GM12873 (cell line): ENCODE data around the gene HELB.

Experiments
- CTCF ChIP-seq: IDR thresholded peaks from 2 replicates; pipeline ENCODE4 v1.5.1; 2012; ENCODE audit warnings: low read depth, mild to moderate bottlenecking, moderate library complexity, low read length, control low read depth; ENCODE audit not compliant: insufficient read depth; ENCODE audit errors: missing control alignments

The HELB gene

DNA sequence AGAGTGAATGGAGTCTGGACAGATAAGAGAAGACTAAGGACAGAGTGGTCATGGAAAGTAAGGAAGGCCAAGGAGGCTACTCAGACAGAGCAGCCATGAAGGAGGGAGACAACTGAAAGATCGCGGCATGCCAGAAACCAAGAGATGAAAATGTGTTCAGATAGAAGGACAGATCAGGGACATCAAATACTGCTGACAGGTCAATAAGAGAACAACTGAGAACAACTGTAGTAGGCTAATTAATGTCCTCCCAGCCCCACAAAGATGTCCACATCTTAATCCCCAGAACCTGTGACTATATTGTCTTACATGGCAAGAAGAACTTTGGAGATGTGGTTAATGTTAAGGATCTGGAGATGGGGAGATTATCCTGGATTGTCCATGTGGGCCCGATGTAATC lies 15.0 kb upstream of the HELB start:
- TF ChIP-seq CTCF: no peak

GRCh38 chr12:66288121-66288520 lies 14.2 kb upstream of the HELB start:
- no peak for TF ChIP-seq CTCF

- TF ChIP-seq CTCF: no peak
Measured at GRCh38 chr12:66289485-66289884, 12.8 kb upstream of the HELB start.

GRCh38 chr12:66290716-66291200 lies 11.5 kb upstream of the HELB start:
- no peak for TF ChIP-seq CTCF

DNA sequence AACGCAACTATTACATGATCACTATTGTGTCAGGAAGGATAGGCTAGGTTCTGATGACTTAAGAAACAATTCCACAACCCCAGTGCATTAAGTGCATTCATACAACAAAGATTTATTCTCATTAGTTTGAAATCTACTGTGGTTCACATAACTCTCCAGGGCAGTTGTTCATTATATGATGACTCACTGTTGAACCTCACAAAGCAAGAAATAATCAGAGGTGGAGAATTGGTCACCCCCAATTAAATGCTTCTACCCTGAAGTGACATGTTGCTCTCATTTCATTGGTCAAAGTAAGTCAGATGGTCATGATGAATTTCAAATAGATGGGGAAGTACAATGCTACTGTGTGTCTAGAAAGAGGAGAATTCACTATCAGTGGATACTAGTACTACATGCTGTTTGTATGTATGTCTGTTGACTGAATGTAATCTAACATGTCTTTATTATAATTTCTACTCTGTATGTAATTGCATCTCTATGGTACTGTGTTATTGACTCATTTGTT lies 6.1 kb upstream of the HELB start:
- TF ChIP-seq CTCF: no peak

DNA sequence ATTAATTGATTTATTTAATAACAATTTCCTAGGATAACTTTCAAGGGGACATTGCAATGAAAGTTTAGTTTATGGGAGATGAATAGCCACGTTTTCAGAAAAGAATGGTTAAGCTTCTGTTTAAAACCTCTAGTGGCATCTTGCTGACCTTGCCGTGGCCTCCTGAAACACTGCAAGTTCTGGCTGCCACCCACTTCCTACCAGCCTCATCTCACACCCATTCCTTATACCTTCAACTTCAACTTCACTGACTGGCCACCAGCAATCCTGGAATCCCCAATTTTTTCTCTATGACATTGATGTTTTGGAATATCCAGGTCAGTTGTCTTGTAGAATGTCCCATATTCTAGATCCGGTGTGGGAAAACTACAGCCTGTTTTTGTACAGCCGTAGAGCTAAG lies 5.2 kb upstream of the HELB start:
- TF ChIP-seq CTCF: no peak

GRCh38 chr12:66297923-66298322 lies 4.4 kb upstream of the HELB start:
- TF ChIP-seq CTCF: no peak
